ENCODE data around the gene DNMT3L.

DNA sequence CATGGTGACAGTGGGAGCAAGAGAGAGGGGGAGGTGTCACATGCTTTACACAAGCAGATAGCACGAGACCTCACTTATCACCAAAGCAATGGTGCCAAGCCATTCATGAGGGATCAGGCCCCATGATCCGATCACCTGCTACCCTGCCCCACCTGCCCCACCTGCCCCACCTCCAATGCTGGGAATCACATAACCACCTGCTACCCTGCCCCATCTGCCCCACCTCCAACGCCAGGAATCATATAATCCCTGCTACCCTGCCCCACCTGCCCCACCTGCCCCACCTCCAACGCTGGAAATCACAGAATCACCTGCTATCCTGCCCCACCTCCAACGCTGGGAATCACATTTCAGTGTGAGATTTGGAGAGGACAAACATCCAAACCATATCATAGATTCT, 13.3 kb upstream of the DNMT3L start:
- TF ChIP-seq, protein P1, sequence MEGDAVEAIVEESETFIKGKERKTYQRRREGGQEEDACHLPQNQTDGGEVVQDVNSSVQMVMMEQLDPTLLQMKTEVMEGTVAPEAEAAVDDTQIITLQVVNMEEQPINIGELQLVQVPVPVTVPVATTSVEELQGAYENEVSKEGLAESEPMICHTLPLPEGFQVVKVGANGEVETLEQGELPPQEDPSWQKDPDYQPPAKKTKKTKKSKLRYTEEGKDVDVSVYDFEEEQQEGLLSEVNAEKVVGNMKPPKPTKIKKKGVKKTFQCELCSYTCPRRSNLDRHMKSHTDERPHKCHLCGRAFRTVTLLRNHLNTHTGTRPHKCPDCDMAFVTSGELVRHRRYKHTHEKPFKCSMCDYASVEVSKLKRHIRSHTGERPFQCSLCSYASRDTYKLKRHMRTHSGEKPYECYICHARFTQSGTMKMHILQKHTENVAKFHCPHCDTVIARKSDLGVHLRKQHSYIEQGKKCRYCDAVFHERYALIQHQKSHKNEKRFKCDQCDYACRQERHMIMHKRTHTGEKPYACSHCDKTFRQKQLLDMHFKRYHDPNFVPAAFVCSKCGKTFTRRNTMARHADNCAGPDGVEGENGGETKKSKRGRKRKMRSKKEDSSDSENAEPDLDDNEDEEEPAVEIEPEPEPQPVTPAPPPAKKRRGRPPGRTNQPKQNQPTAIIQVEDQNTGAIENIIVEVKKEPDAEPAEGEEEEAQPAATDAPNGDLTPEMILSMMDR (IDR thresholded peaks at IDR 0.05): no peak
- no peak for TF ChIP-seq POLR2A (IDR thresholded peaks at IDR 0.05)
